NT2/D1 (cell line): Measurements from ENCODE around the gene TGFBRAP1.

ENCODE experiments used
- YY1 ChIP-seq: IDR thresholded peaks from 2 replicates; pipeline ENCODE4 v1.6.1; 2011; ENCODE audit not compliant: insufficient read length, insufficient read depth
- ZNF274 ChIP-seq: IDR thresholded peaks from 2 replicates; pipeline ENCODE4 v1.6.1; 2011; ENCODE audit warnings: mild to moderate bottlenecking, low read depth, low read length

- TF ChIP-seq ZNF274 (no peak), YY1 (no peak)
These were observed 113.8 kb downstream of the TGFBRAP1 start for GRCh38 chr2:105215586-105216192.
